ENCODE results near the gene DEAF1. TPM values are rescaled to one million over a fixed set of nuclear protein-coding genes. Genes with fewer than 3 reads are reported as not detected.

Gene DEAF1
- total and polyA plus RNA-seq, 2 experiments from 2014 or later = 42.6 to 47.8 TPM

GRCh38 chr11:605286-606129 is 89.5 kb downstream of the DEAF1 start:
- H3F3A ChIP-seq (replicated peaks; ENCODE audit: low read depth) = peaks cover 15% of the 10 kb centered on the region; the same call in 1 of the 2 replicates
- DNase-seq (ENCODE audit: low spot score) (no peak), ATAC-seq (no peak)
- no peak overlapping the region for H3K27ac Mint-ChIP-seq
- H3K4me3 ChIP-seq = no peak overlapping the region
- no peaks in the 10 kb centered on the region for H3K27me3 ChIP-seq (ENCODE audit: insufficient read depth)
- peaks cover 13% of the 10 kb centered on the region for H3K27me3 Mint-ChIP-seq (ENCODE audit: insufficient read depth, low read depth, poor library complexity)
- H3K9me3 Mint-ChIP-seq = no peaks in the 10 kb centered on the region
- H3K36me3 Mint-ChIP-seq (ENCODE audit: low read depth) = peaks cover 54% of the 10 kb centered on the region
- H3K4me1 Mint-ChIP-seq = no peaks in the 10 kb centered on the region; the same call in 2 of the 3 replicates
- TF ChIP-seq CTCF (conservative IDR thresholded peaks at IDR 0.05; ENCODE audit: low read depth in 2 of 2) (no peak), ZNF331 (CRISPR knock-in tag; IDR thresholded peaks at IDR 0.05; ENCODE audit: low read depth) (no peak), POLR2AphosphoS5 (IDR thresholded peaks at IDR 0.05; ENCODE audit: low read depth) (no peak), ZNF114 (CRISPR knock-in tag; IDR thresholded peaks at IDR 0.05) (no peak), ZNF462 (CRISPR knock-in tag; IDR thresholded peaks at IDR 0.05) (no peak), NANOG (IDR thresholded peaks at IDR 0.05; ENCODE audit: borderline replicate concordance) (no peak), STAT1 (IDR thresholded peaks at IDR 0.05; ENCODE audit: unreplicated experiment) (no peak), EZH2phosphoT487 (IDR thresholded peaks at IDR 0.05; ENCODE audit: unreplicated experiment) (no peak), REST (IDR thresholded peaks at IDR 0.05; ENCODE audit: unreplicated experiment) (no peak), EZH2 (IDR thresholded peaks at IDR 0.05; ENCODE audit: low read depth, unreplicated experiment) (no peak), ETS1 (IDR thresholded peaks at IDR 0.05) (no peak), JUNB (IDR thresholded peaks at IDR 0.05; ENCODE audit: unreplicated experiment) (no peak), CREB1 (CRISPR knock-in tag; IDR thresholded peaks at IDR 0.05; ENCODE audit: low read depth) (no peak)
- H3K4me3 Mint-ChIP-seq = no peak overlapping the region
- H3K79me2 ChIP-seq (replicated peaks; ENCODE audit: insufficient read depth) = 0 out of 2 replicates have a peak, but pooled peaks cover 4% of the 10 kb centered on the region
- peaks cover 39% of the 10 kb centered on the region for H3K36me3 ChIP-seq (ENCODE audit: insufficient read depth)
- no peak overlapping the region for H3K4me2 ChIP-seq
- peaks cover 5% of the 10 kb centered on the region; the same call in 1 of the 2 replicates for H4K20me1 ChIP-seq (replicated peaks; ENCODE audit: insufficient read depth)
- no peaks in the 10 kb centered on the region for H3K9me2 ChIP-seq (ENCODE audit: insufficient read depth)
- H2AFZ ChIP-seq = no peak overlapping the region
- H3K27ac ChIP-seq (ENCODE audit: low read depth) = no peak overlapping the region
- H3K4me1 ChIP-seq (ENCODE audit: insufficient read depth) = no peaks in the 10 kb centered on the region

All from GM23338 (cell line).